K562 (cell line): ENCODE data around the gene MYLK2. TPM values are rescaled to one million over a fixed set of nuclear protein-coding genes. Genes with fewer than 3 reads are reported as not detected.

Experiments used
- ATAC-seq: fragments of 200-7000 bp; cut with Tn5 transposase; 3 replicates; pipeline ENCODE4 v1.9.1; 2020; ENCODE audit warnings: moderate library complexity
- BruUV-seq: library from RNA; stranded (reverse); fragments of 400-500 nt; replicated peaks from 2 replicates; lab custom pipeline; 2021; lab: Mats Ljungman, UMichigan
- CTCF ChIA-PET: fragments of 300-600 bp; formaldehyde crosslinking; extraction: SDS; loops from one replicate; lab custom pipeline; 2021; ENCODE audit warnings: low intra/inter-chr PET ratio; lab: Yijun Ruan, JAX
- POLR2A ChIA-PET: fragments of 300-600, 350-650 bp; sonication (Branson Sonifier 250); formaldehyde crosslinking; extraction: SDS; loops from one replicate; lab custom pipeline; 2021; ENCODE audit warnings: antibody characterized with exemption, inconsistent platforms; lab: Yijun Ruan, JAX
- DNase-seq, 4 experiments: peaks; one replicate each; pipeline versions ENCODE4 v3.0.0 to v3.0.0-alpha.2; 2011 to 2018; ENCODE audit warnings: low spot score in 3 of 4, mixed read lengths in 3 of 4; ENCODE audit errors: extremely low read depth in 1 of 4
- FAIRE-seq: peaks from 2 replicates; lab custom pipeline; 2011; peaks lifted over from hg19 to GRCh38; lab: Jason Lieb, UNC
- H2AFZ ChIP-seq: 2 replicates; pipeline ENCODE4 v1.6.0; 2011; ENCODE audit warnings: low read depth, low read length, control low read depth, inconsistent platforms
- H3K27ac ChIP-seq: fragments of 200-600 bp; 3 replicates; pipeline ENCODE4 v1.8.0; 2011; ENCODE audit warnings: low read depth, mild to moderate bottlenecking, control low read depth, inconsistent platforms, low read length, moderate library complexity, mixed read lengths; ENCODE audit errors: extremely low read depth
- H3K27me3 ChIP-seq, 2 experiments: fragments of 300-600 bp in 1 of 2; 2 replicates in 1 of 2; 3 replicates in 1 of 2; pipeline versions ENCODE4 v1.6.0 to v1.8.0; 2011; ENCODE audit warnings: inconsistent platforms in 2 of 2, low read length in 2 of 2, mild to moderate bottlenecking in 1 of 2, mixed read lengths in 1 of 2, moderate library complexity in 1 of 2; ENCODE audit not compliant: control insufficient read depth in 2 of 2, insufficient read depth in 2 of 2
- H3K36me3 ChIP-seq: fragments of 300-600 bp; 3 replicates; pipeline ENCODE4 v1.8.0; 2011; ENCODE audit warnings: mild to moderate bottlenecking, low read length, inconsistent platforms; ENCODE audit not compliant: control insufficient read depth, insufficient read depth
- H3K4me1 ChIP-seq, 2 experiments: fragments of 200-600 bp in 1 of 2; replicated peaks in 1 of 2; 2 replicates in 1 of 2; 3 replicates in 1 of 2; pipeline versions ENCODE4 v1.5.1 to v1.8.0; 2011; ENCODE audit warnings: inconsistent platforms in 2 of 2, low read length in 2 of 2, mild to moderate bottlenecking in 1 of 2, mixed read lengths in 1 of 2, moderate library complexity in 1 of 2; ENCODE audit not compliant: control insufficient read depth in 2 of 2, insufficient read depth in 2 of 2
- H3K4me2 ChIP-seq: 2 replicates; pipeline ENCODE4 v1.6.1; 2011; ENCODE audit warnings: low read length, control low read depth, inconsistent platforms, mixed read lengths; ENCODE audit not compliant: insufficient read depth
- H3K4me3 ChIP-seq: fragments of 200-600 bp; sonication (generic), shearing (Covaris generic); 2 replicates; pipeline ENCODE4 v1.5.1; 2016; ENCODE audit warnings: control low read depth, inconsistent platforms
- H3K79me2 ChIP-seq: fragments of 200-600 bp; 3 replicates; pipeline ENCODE4 v1.8.0; 2011; ENCODE audit warnings: low read length, inconsistent platforms; ENCODE audit not compliant: control insufficient read depth, insufficient read depth
- H3K9ac ChIP-seq, 2 experiments: 2 replicates each; pipeline versions ENCODE4 v1.6.0 to v1.6.1; 2011; ENCODE audit warnings: low read depth in 2 of 2, low read length in 2 of 2, control low read depth in 1 of 2, inconsistent platforms in 1 of 2, mild to moderate bottlenecking in 1 of 2, mixed read lengths in 1 of 2; ENCODE audit not compliant: insufficient read depth in 1 of 2
- H3K9me1 ChIP-seq: one replicate; pipeline ENCODE4 v1.6.0; 2011; ENCODE audit warnings: inconsistent platforms, mild to moderate bottlenecking, low read length, moderate library complexity; ENCODE audit not compliant: control insufficient read depth, insufficient read depth
- H3K9me3 ChIP-seq: replicated peaks from 2 replicates; pipeline ENCODE4 v1.5.1; 2011; ENCODE audit warnings: low read depth, low read length, inconsistent platforms; ENCODE audit not compliant: control insufficient read depth, insufficient read depth
- H4K20me1 ChIP-seq: replicated peaks from 2 replicates; pipeline ENCODE4 v1.6.1; 2011; ENCODE audit warnings: low read length, inconsistent platforms, mixed read lengths; ENCODE audit not compliant: control insufficient read depth, insufficient read depth
- CBFA2T2 ChIP-seq: fragments of 450-650 bp; conservative IDR thresholded peaks from 2 replicates; pipeline ENCODE4 v1.6.1; 2017; ENCODE audit warnings: mild to moderate bottlenecking
- CBX5 ChIP-seq: IDR thresholded peaks from 2 replicates; pipeline ENCODE4 v1.6.1; 2014; ENCODE audit warnings: low read depth, borderline replicate concordance
- ETV5 ChIP-seq: sonication (generic); formaldehyde crosslinking; IDR thresholded peaks from 2 replicates; pipeline ENCODE4 v1.4.0; 2020; ENCODE audit warnings: low read depth, mild to moderate bottlenecking, missing genetic modification reagents
- FUS ChIP-seq: fragments of 200-400 bp; formaldehyde crosslinking; optimal IDR thresholded peaks from 2 replicates; pipeline ENCODE3; 2017; ENCODE audit warnings: low read depth, low read length
- HBP1 ChIP-seq: fragments of 450-650 bp; formaldehyde crosslinking; IDR thresholded peaks from 2 replicates; pipeline ENCODE4 v1.4.0; 2022; ENCODE audit warnings: missing genetic modification characterization
- ILK ChIP-seq: fragments of 450-650 bp; IDR thresholded peaks from 2 replicates; pipeline ENCODE4 v1.6.1; 2016; ENCODE audit warnings: missing genetic modification characterization, low read depth, mild to moderate bottlenecking, missing compliant biosample characterization, moderate library complexity, borderline replicate concordance
- JUN ChIP-seq, 2 experiments: sonication (generic) in 1 of 2; formaldehyde crosslinking in 1 of 2; IDR thresholded peaks; 2 replicates each; pipeline versions ENCODE4 v1.6.1 to v1.8.0; 2012 to 2022; ENCODE audit warnings: borderline replicate concordance in 2 of 2, mild to moderate bottlenecking in 2 of 2, improper control_type of control experiment in 1 of 2, low read depth in 1 of 2, low read length in 1 of 2, missing genetic modification reagents in 1 of 2
- JUND ChIP-seq, 2 experiments: IDR thresholded peaks; 2 replicates in 1 of 2; 3 replicates in 1 of 2; pipeline ENCODE4 v1.6.1; 2011; ENCODE audit warnings: borderline replicate concordance in 2 of 2, low read depth in 2 of 2, low read length in 2 of 2, improper control_type of control experiment in 1 of 2, missing biosample characterization in 1 of 2, missing genetic modification characterization in 1 of 2, missing genetic modification reagents in 1 of 2
- MTA2 ChIP-seq: fragments of 450-650 bp; IDR thresholded peaks from 2 replicates; pipeline ENCODE4 v1.6.1; 2016; ENCODE audit warnings: low read depth
- RNF2 ChIP-seq: sonication (generic); IDR thresholded peaks from 2 replicates; pipeline ENCODE4 v1.6.1; 2016
- SMAD4 ChIP-seq: fragments of 250-450 bp; sonication (Bioruptor Pico); conservative IDR thresholded peaks from 2 replicates; pipeline ENCODE4 v1.8.0; 2021; ENCODE audit warnings: inconsistent platforms, mild to moderate bottlenecking, moderate library complexity
- TEAD2 ChIP-seq: fragments of 450-650 bp; IDR thresholded peaks from 2 replicates; pipeline ENCODE4 v1.6.1; 2016; ENCODE audit warnings: missing genetic modification characterization, control low read depth, missing compliant biosample characterization
- ZBTB7A ChIP-seq: IDR thresholded peaks from 2 replicates; pipeline ENCODE4 v1.6.1; 2011; ENCODE audit warnings: low read depth, mild to moderate bottlenecking, low read length, moderate library complexity, borderline replicate concordance; ENCODE audit not compliant: control insufficient read depth
- ZNF165 ChIP-seq: fragments of 250-450 bp; sonication (Bioruptor Pico); IDR thresholded peaks from 2 replicates; pipeline ENCODE4 v1.4.0; 2020; ENCODE audit warnings: borderline replicate concordance
- ZNF699 ChIP-seq: fragments of 250-450 bp; sonication (Bioruptor Pico); IDR thresholded peaks from 2 replicates; pipeline ENCODE4 v1.8.0; 2021; ENCODE audit warnings: mild to moderate bottlenecking, moderate library complexity; ENCODE audit not compliant: insufficient replicate concordance
- in situ Hi-C: fragments of 300-500 bp; cut with MboI; formaldehyde crosslinking; loops from 4 replicates; pipeline ENCODE4 v1.15.0; 2018; ENCODE audit warnings: inconsistent platforms, mixed read lengths
- intact Hi-C: fragments of 100-400 bp; cut with micrococcal nuclease; formaldehyde crosslinking; loops from 2 replicates; pipeline ENCODE4 v1.14.2; 2022
- polyA plus RNA-seq, 8 experiments: library from polyadenylated mRNA; depleted of rRNA in 4 of 8; stranded (reverse) in 5 of 8; unstranded in 3 of 8; fragments of >200 nt; fragmentation: Nextera tagmentation in 2 of 8; fragmentation: Illumina TruSeq in 1 of 8; extraction: Ambion mirVana in 2 of 8; extraction: Trizol in 1 of 8; gene quantifications; 2 replicates each; pipeline versions ENCODE4 v1.2.1 to v1.2.3, GENCODE V29; 2011 to 2014; ENCODE audit warnings: inconsistent platforms in 1 of 8, missing spikeins in 1 of 8
- total RNA-seq, 7 experiments: library from RNA; depleted of rRNA in 6 of 7; stranded (reverse); fragments of >200 nt in 6 of 7; fragmentation: Illumina TruSeq in 2 of 7; extraction: Trizol in 2 of 7; gene quantifications; 2 replicates each; pipeline versions ENCODE4 v1.2.1 to v1.2.3, GENCODE V29; 2011 to 2021; ENCODE audit warnings: low replicate concordance in 1 of 7

MYLK2 gene
- total and polyA plus RNA-seq, 9 of the 15 experiments (the other 6 are each of a cell fraction or from before 2014, with no cell fraction given): 0.07 to 0.53 (median 0.18) TPM; not detected in 2

GRCh38 chr20:31811796-31812728 lies 7.1 kb upstream of the MYLK2 start (continued):
- no peak for TF ChIP-seq HBP1 (CRISPR knock-in tag)
- peak; percentile 44 for TF ChIP-seq JUN (IDR thresholded peaks at IDR 0.05; ENCODE audit: borderline replicate concordance, low read depth, low read length)
- no peak for TF ChIP-seq JUN (CRISPR knock-in tag; IDR thresholded peaks at IDR 0.05; ENCODE audit: borderline replicate concordance)
- peak; percentile 22; the same call in 1 of the 2 replicates for TF ChIP-seq SMAD4 (CRISPR knock-in tag)
- peak; percentile 59; the same call in 1 of the 2 replicates for TF ChIP-seq JUND (IDR thresholded peaks at IDR 0.05; ENCODE audit: borderline replicate concordance, low read depth, low read length)
- TF ChIP-seq JUND (tag; IDR thresholded peaks at IDR 0.05; ENCODE audit: borderline replicate concordance, low read depth, low read length): peak; percentile 68; the same call in 1 of the 3 replicates

- no TSS peak for BruUV-seq
- H3K9me1 ChIP-seq: peaks cover 5% of the 10 kb centered on the region
- H4K20me1 ChIP-seq: peaks cover 6% of the 10 kb centered on the region
- H3K27me3 ChIP-seq: no peaks in the 10 kb centered on the region
- H3K79me2 ChIP-seq: no peaks in the 10 kb centered on the region
- H3K9ac ChIP-seq: no peak overlapping the region
- intact Hi-C loops (no loop called here), in situ Hi-C loops (no loop called here)
- no peak overlapping the region for H3K4me2 ChIP-seq
- H3K9me3 ChIP-seq: no peaks in the 10 kb centered on the region
- H3K36me3 ChIP-seq: peaks cover 2% of the 10 kb centered on the region; the same call in 2 of the 3 replicates
- DNase-seq (no peak), ATAC-seq (no peak), FAIRE-seq (no peak)
- no peak overlapping the region for H3K27ac ChIP-seq
- H3K4me1 ChIP-seq: peaks cover 8 to 16% of the 10 kb centered on the region in 2 experiments
- CTCF ChIA-PET: no interaction called here
- H3K4me3 ChIP-seq: no peak overlapping the region
- POLR2A ChIA-PET: interaction anchor here (0.9 kb wide), 1 partner anchor 10 kb away, joined by 4 read pairs; no protein-coding TSS in a partner anchor
- no peak overlapping the region for H2AFZ ChIP-seq
- TF ChIP-seq FUS (no peak), RNF2 (no peak), ILK (no peak), ZNF165 (no peak), ETV5 (no peak), MTA2 (no peak), ZBTB7A (no peak), ZNF699 (CRISPR knock-in tag) (no peak), TEAD2 (tag) (no peak), CBX5 (no peak), CBFA2T2 (no peak)
These were observed 5.5 kb upstream of the MYLK2 start for GRCh38 chr20:31813611-31814010.
